Tibial nerve (tissue), 3 donors: ENCODE results near the gene CROCC2.

Source experiments
- CTCF ChIP-seq, 5 experiments: fragments of 200-600 bp in 3 of 5; fragments of 450-650 bp in 2 of 5; sonication (generic) in 3 of 5; IDR thresholded peaks; one replicate each; pipeline ENCODE4 v1.5.1; 2016 to 2019; ENCODE audit warnings: antibody characterized with exemption in 5 of 5, mild to moderate bottlenecking in 3 of 5, moderate library complexity in 2 of 5
- POLR2A ChIP-seq, 2 donors: fragments of 450-650 bp; IDR thresholded peaks; one replicate each; pipeline ENCODE4 v1.6.1; 2017; ENCODE audit warnings: antibody characterized with exemption in 2 of 2, mild to moderate bottlenecking in 2 of 2, moderate library complexity in 2 of 2

GRCh38 chr2:240933048-240933965, 27.2 kb downstream of the CROCC2 start:
- TF ChIP-seq CTCF (IDR thresholded peaks at IDR 0.05) (no peak), POLR2A (IDR thresholded peaks at IDR 0.05) (no peak)
